ENCODE measurements around the gene SSNA1. TPM values are rescaled to one million over a fixed set of nuclear protein-coding genes. Genes with fewer than 3 reads are reported as not detected.

Gene SSNA1
- total RNA-seq, 1 donor from 2014 or later: 123 TPM

- no peak for DNase-seq (ENCODE audit: low spot score in 2 of 2)
- no peaks in the 10 kb centered on the region for H3K9me3 ChIP-seq
- H3K4me1 ChIP-seq: peaks cover 23 to 38% of the 10 kb centered on the region in 2 donors
- peak overlapping the region; percentile 85 to 91 for H3K4me3 ChIP-seq
- no peaks in the 10 kb centered on the region for H3K27me3 ChIP-seq
- intact Hi-C loops (cut with DNase I): loop anchor here (1.0 kb wide), 5 partner anchors 12 to 705 kb away; partner anchors contain the start of genes NDOR1, SEC16A, TMEM203 and TPRN
- peak overlapping the region; percentile 86 to 89 for H3K27ac ChIP-seq
- H3K36me3 ChIP-seq: peaks cover 38 to 51% of the 10 kb centered on the region in 2 donors
- TF ChIP-seq, protein P1, sequence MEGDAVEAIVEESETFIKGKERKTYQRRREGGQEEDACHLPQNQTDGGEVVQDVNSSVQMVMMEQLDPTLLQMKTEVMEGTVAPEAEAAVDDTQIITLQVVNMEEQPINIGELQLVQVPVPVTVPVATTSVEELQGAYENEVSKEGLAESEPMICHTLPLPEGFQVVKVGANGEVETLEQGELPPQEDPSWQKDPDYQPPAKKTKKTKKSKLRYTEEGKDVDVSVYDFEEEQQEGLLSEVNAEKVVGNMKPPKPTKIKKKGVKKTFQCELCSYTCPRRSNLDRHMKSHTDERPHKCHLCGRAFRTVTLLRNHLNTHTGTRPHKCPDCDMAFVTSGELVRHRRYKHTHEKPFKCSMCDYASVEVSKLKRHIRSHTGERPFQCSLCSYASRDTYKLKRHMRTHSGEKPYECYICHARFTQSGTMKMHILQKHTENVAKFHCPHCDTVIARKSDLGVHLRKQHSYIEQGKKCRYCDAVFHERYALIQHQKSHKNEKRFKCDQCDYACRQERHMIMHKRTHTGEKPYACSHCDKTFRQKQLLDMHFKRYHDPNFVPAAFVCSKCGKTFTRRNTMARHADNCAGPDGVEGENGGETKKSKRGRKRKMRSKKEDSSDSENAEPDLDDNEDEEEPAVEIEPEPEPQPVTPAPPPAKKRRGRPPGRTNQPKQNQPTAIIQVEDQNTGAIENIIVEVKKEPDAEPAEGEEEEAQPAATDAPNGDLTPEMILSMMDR (IDR thresholded peaks at IDR 0.05): no peak
Observed at GRCh38 chr9:137188086-137188489, 388 bp upstream of the SSNA1 start.

DNA sequence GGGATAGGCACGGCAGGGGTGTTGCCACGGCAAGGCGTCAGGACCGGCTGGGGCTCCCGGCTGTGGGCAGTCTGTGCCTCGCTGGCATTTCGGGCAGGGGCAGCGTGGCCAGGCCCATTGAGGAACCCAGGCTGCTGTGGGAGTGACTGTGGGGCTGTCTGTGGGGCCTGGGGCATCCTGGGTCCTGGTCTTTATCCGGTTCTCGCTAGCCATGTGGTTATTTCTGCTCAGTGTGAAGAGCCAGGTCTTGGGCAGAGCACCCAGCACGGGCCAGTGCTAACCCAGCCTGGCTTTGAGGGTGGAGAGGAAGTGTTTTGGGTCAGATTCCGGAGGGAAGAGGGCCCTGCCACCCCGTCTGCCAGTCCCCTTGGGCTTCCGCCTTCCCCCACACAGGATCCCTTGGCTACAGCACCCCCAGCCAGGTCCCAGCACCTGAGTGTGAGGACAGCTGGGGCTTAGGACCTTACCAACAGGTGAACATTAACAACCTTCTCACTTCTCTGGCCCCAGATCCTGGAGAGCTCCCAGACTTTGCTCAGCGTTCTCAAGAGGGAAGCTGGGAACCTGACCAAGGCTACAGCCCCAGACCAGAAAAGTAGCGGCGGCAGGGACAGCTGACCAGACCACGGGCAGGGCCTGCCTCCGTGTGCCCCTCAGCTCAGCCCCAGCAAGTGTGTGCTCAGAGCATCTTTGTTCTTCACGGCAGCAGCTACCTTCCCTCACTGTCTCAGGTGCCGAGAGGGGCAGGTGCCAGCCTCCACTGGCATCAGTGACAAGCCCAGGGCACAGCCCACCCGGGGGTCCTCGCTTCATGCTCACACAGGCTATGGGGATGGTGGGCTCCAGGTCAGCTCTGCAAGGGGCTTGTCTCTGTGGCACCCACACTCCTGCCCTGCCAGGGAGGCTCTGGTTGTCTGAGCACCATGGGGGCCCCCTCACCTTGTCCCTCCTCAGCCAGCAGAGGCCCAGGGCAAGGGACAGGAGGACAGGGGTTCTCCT is 1.1 kb downstream of the SSNA1 start:
- peaks cover 23 to 38% of the 10 kb centered on the region in 2 donors for H3K4me1 ChIP-seq
- H3K36me3 ChIP-seq: peaks cover 22 to 38% of the 10 kb centered on the region in 2 donors
- H3K27ac ChIP-seq: peak overlapping the region; percentile 86 to 89
- DNase-seq (ENCODE audit: low spot score in 2 of 2): no peak
- intact Hi-C loops (cut with DNase I): no loop called here
- H3K4me3 ChIP-seq: peak overlapping the region; percentile 85 to 91
- no peaks in the 10 kb centered on the region for H3K9me3 ChIP-seq
- H3K27me3 ChIP-seq: no peaks in the 10 kb centered on the region
- TF ChIP-seq, protein P1 (IDR thresholded peaks at IDR 0.05): no peak

DNA sequence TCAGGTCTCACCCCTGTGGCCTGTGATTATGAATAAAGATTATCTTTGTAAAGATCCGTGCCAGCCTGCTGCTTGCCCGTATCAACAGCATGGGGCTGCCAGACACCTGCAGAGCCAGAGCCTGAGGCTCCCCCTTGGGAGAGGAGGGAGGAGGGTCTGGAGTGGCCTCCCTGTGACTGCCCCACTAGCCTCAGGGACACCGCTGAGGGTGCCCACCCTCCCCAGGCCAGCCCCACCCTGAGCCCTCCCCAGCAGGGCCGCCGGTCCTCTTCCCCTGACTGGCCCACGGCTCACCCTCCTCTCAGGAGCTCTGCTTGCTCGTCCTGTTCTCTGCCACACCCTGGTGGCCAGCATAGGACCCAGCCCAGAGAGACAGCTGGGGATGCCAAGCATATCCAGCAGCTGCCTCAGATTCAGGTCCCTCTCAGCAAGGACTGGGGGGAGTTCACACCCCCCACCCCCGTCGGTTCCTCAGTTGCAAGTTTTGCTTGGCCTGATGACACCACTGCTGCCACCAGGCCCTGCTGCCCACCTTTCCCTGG is 1.9 kb downstream of the SSNA1 start:
- Histone ChIP-seq H3K36me3 (peaks cover 19 to 30% of the 10 kb centered on the region in 2 donors), H3K4me3 (peak overlapping the region in 1 of 2 donors; percentile 91), H3K27me3 (no peaks in the 10 kb centered on the region), H3K27ac (peak overlapping the region in 1 of 2 donors; percentile 86), H3K9me3 (no peaks in the 10 kb centered on the region), H3K4me1 (peaks cover 23 to 38% of the 10 kb centered on the region in 2 donors)
- no peak for DNase-seq (ENCODE audit: low spot score in 2 of 2)
- intact Hi-C loops (cut with DNase I): no loop called here
- TF ChIP-seq, protein P1 (IDR thresholded peaks at IDR 0.05): no peak

DNA sequence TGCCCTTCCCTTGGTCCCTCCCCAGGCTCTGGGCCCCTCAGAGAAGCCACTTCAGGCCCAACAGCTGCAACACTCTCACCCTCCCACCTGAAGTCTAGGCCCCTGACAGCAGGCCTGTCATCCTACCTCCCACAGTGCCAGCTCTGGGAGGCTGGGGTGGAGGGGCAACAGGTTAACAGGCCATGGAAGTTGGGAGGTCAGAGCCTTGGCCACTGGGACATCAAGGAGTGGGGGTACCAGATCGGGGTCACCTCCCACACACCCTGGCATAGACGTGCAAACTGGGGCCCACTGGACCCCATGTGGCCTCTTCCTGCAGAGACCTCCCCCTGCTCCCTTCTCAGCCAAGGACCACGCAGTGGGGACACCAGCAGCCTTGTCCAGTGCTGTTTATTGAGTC is 2.8 kb downstream of the SSNA1 start:
- peaks cover 19 to 22% of the 10 kb centered on the region in 2 donors for H3K36me3 ChIP-seq
- peaks cover 23 to 31% of the 10 kb centered on the region in 2 donors for H3K4me1 ChIP-seq
- H3K27me3 ChIP-seq: no peaks in the 10 kb centered on the region
- H3K4me3 ChIP-seq: no peak overlapping the region
- no peaks in the 10 kb centered on the region for H3K9me3 ChIP-seq
- intact Hi-C loops (cut with DNase I): no loop called here
- no peak overlapping the region for H3K27ac ChIP-seq
- TF ChIP-seq, protein P1 (IDR thresholded peaks at IDR 0.05): no peak
- no peak for DNase-seq (ENCODE audit: low spot score in 2 of 2)

GRCh38 chr9:137191691-137192447 is 3.4 kb downstream of the SSNA1 start:
- H3K27ac ChIP-seq: no peak overlapping the region
- no peak overlapping the region for H3K4me3 ChIP-seq
- H3K27me3 ChIP-seq: no peaks in the 10 kb centered on the region
- intact Hi-C loops (cut with DNase I): no loop called here
- H3K36me3 ChIP-seq: peaks cover 18 to 19% of the 10 kb centered on the region in 2 donors
- no peaks in the 10 kb centered on the region for H3K9me3 ChIP-seq
- peaks cover 21 to 24% of the 10 kb centered on the region in 2 donors for H3K4me1 ChIP-seq
- no peak for DNase-seq (ENCODE audit: low spot score in 2 of 2)
- TF ChIP-seq, protein P1 (IDR thresholded peaks at IDR 0.05): no peak
